IMR-90 (cell line): ENCODE data around the gene PRELID3B.

ENCODE experiments used
- CEBPB ChIP-seq: IDR thresholded peaks from 2 replicates; pipeline ENCODE4 v1.6.1; 2012; ENCODE audit warnings: low read depth, low read length, improper control_type of control experiment
- CHD1 ChIP-seq: IDR thresholded peaks from 2 replicates; pipeline ENCODE4 v1.6.1; 2012; ENCODE audit warnings: low read depth, low read length, improper control_type of control experiment
- MAFK ChIP-seq: IDR thresholded peaks from 2 replicates; pipeline ENCODE4 v1.6.1; 2012; ENCODE audit warnings: low read depth, low read length, improper control_type of control experiment
- MAZ ChIP-seq: IDR thresholded peaks from 2 replicates; pipeline ENCODE4 v1.6.1; 2012; ENCODE audit warnings: low read depth, mild to moderate bottlenecking, low read length, improper control_type of control experiment, moderate library complexity, borderline replicate concordance
- MXI1 ChIP-seq: IDR thresholded peaks from 2 replicates; pipeline ENCODE4 v1.6.1; 2012; ENCODE audit warnings: low read depth, mild to moderate bottlenecking, low read length, moderate library complexity, borderline replicate concordance
- POLR2A ChIP-seq: IDR thresholded peaks from 2 replicates; pipeline ENCODE4 v1.6.1; 2012; ENCODE audit warnings: mild to moderate bottlenecking, low read depth, low read length
- RFX5 ChIP-seq: IDR thresholded peaks from 2 replicates; pipeline ENCODE4 v1.8.0; 2012; ENCODE audit warnings: low read depth, mild to moderate bottlenecking, low read length, moderate library complexity
- SMC3 ChIP-seq: fragments of 150-350 bp; IDR thresholded peaks from 2 replicates; pipeline ENCODE4 v1.6.1; 2016; ENCODE audit warnings: low read depth, mild to moderate bottlenecking, antibody characterized with exemption, low read length, moderate library complexity
- TF ChIP-seq, protein P1 (sequence below): conservative IDR thresholded peaks from 2 replicates; pipeline ENCODE4 v1.5.1; 2012; ENCODE audit warnings: mild to moderate bottlenecking, low read depth, low read length, improper control_type of control experiment
- TF ChIP-seq, protein P2 (sequence below): fragments of 150-350 bp; IDR thresholded peaks from 2 replicates; pipeline ENCODE4 v1.6.1; 2016; ENCODE audit warnings: low read depth, mild to moderate bottlenecking, low read length, moderate library complexity, borderline replicate concordance

DNA sequence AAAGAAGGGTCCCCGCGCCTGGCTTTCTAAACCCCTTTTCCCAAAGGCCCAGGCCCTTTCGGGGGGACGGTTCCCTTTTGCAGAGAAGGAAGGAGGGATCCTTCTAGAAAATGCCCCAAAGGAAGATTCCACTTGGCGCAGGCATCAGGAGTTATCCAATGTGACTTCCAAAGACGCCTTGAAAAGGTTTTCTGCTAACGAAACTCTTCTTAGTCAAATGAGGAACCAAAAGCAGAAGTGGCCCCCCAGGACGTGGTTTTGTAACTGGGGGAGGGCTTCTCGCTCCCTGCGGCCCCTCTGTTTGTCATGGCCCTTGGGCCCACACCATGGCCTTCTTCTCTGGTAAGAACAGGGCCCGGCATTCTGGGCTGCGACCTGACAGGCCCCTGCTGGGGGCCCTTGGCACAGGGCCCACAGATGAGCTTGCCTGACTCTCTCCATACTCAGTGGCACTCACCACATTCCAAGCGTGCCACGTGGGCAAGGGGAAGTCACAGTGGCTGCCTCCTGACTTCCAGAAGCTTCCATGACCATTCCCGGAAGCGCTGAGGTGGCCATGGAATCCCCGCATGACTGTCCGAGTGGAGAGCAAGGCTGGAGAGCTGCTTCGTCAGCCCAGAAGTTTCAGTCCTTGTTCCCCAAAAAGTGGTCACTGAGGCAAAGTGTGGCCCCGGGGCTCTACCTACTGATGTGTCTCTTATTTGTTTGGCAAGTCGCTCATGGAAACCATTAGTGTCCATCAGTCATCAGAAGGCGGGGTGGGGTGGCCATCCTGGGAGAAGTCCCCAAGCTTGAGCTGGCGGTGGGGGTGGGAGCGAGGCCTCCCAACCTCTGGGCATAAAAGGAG is 34.7 kb downstream of the PRELID3B start:
- no peak for TF ChIP-seq POLR2A
- TF ChIP-seq, protein P1, sequence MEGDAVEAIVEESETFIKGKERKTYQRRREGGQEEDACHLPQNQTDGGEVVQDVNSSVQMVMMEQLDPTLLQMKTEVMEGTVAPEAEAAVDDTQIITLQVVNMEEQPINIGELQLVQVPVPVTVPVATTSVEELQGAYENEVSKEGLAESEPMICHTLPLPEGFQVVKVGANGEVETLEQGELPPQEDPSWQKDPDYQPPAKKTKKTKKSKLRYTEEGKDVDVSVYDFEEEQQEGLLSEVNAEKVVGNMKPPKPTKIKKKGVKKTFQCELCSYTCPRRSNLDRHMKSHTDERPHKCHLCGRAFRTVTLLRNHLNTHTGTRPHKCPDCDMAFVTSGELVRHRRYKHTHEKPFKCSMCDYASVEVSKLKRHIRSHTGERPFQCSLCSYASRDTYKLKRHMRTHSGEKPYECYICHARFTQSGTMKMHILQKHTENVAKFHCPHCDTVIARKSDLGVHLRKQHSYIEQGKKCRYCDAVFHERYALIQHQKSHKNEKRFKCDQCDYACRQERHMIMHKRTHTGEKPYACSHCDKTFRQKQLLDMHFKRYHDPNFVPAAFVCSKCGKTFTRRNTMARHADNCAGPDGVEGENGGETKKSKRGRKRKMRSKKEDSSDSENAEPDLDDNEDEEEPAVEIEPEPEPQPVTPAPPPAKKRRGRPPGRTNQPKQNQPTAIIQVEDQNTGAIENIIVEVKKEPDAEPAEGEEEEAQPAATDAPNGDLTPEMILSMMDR, result no peak
- TF ChIP-seq MAFK, result no peak
- TF ChIP-seq MAZ, result no peak
- TF ChIP-seq RFX5, result no peak
- TF ChIP-seq MXI1, result no peak
- TF ChIP-seq, protein P2, sequence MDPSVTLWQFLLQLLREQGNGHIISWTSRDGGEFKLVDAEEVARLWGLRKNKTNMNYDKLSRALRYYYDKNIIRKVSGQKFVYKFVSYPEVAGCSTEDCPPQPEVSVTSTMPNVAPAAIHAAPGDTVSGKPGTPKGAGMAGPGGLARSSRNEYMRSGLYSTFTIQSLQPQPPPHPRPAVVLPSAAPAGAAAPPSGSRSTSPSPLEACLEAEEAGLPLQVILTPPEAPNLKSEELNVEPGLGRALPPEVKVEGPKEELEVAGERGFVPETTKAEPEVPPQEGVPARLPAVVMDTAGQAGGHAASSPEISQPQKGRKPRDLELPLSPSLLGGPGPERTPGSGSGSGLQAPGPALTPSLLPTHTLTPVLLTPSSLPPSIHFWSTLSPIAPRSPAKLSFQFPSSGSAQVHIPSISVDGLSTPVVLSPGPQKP, result no peak
- TF ChIP-seq CEBPB, result no peak
- no peak for TF ChIP-seq CHD1
- no peak for TF ChIP-seq SMC3
